Measurements from ENCODE around the gene PTPRA. TPM values are rescaled to one million over a fixed set of nuclear protein-coding genes. Genes with fewer than 3 reads are reported as not detected.

PTPRA gene
- total and polyA plus RNA-seq, 3 experiments from 2014 or later, result 51.6 to 57.8 (median 56.9) TPM

Other genes starting within 250 kb of the PTPRA start
- gene NOP56, start 220.8 kb upstream of the PTPRA start, total RNA-seq, result 100 to 1,000 TPM; 888 to 920 TPM
- 106 TPM for gene NOP56, start 220.8 kb upstream of the PTPRA start, polyA plus RNA-seq
- 100 to 1,000 TPM; 138 to 145 TPM for gene IDH3B, start 209.3 kb upstream of the PTPRA start, total RNA-seq
- 107 TPM for gene IDH3B, start 209.3 kb upstream of the PTPRA start, polyA plus RNA-seq
- gene EBF4, start 180.7 kb upstream of the PTPRA start, total RNA-seq, result under 1 TPM; 0.66 to 0.92 TPM
- 2.0 TPM for gene EBF4, start 180.7 kb upstream of the PTPRA start, polyA plus RNA-seq
- under 1 TPM; 0.46 to 0.71 TPM for gene CPXM1, start 72.9 kb upstream of the PTPRA start, total RNA-seq
- gene CPXM1, start 72.9 kb upstream of the PTPRA start, polyA plus RNA-seq, result not detected
- gene C20orf141, start 58.5 kb upstream of the PTPRA start, total RNA-seq, result not detected
- not detected for gene C20orf141, start 58.5 kb upstream of the PTPRA start, polyA plus RNA-seq
- gene TMEM239, start 57.1 kb upstream of the PTPRA start, total RNA-seq, result not detected
- gene TMEM239, start 57.1 kb upstream of the PTPRA start, polyA plus RNA-seq, result not detected
- gene PCED1A, start 32.8 kb upstream of the PTPRA start, total RNA-seq, result 10 to 100 TPM; 30.8 to 34.0 TPM
- 20.2 TPM for gene PCED1A, start 32.8 kb upstream of the PTPRA start, polyA plus RNA-seq
- gene VPS16, start 32.7 kb upstream of the PTPRA start, total RNA-seq, result 10 to 100 TPM; 47.8 to 49.1 TPM
- gene VPS16, start 32.7 kb upstream of the PTPRA start, polyA plus RNA-seq, result 40.1 TPM
- gene GNRH2, start 170.1 kb downstream of the PTPRA start, total RNA-seq, result under 1 TPM; 0.42 to 0.90 TPM
- gene GNRH2, start 170.1 kb downstream of the PTPRA start, polyA plus RNA-seq, result not detected
- gene MRPS26, start 172.6 kb downstream of the PTPRA start, total RNA-seq, result 10 to 100 TPM; 89.8 to 90.8 TPM
- gene MRPS26, start 172.6 kb downstream of the PTPRA start, polyA plus RNA-seq, result 61.9 TPM
- under 1 TPM in 1 of 2 experiments, not detected in 1; 0.79 TPM for gene OXT, start 198.1 kb downstream of the PTPRA start, total RNA-seq
- 1.4 TPM for gene OXT, start 198.1 kb downstream of the PTPRA start, polyA plus RNA-seq
- not detected for gene AVP, start 211.2 kb downstream of the PTPRA start, total RNA-seq
- not detected for gene AVP, start 211.2 kb downstream of the PTPRA start, polyA plus RNA-seq

Data from CD8-positive, alpha-beta memory T cell (primary cell).